ENCODE data around the gene DLX6. TPM values are rescaled to one million over a fixed set of nuclear protein-coding genes. Genes with fewer than 3 reads are reported as not detected.

The DLX6 gene
- total and polyA plus RNA-seq, 8 donors, result 0.16 TPM; not detected in 7

DNA sequence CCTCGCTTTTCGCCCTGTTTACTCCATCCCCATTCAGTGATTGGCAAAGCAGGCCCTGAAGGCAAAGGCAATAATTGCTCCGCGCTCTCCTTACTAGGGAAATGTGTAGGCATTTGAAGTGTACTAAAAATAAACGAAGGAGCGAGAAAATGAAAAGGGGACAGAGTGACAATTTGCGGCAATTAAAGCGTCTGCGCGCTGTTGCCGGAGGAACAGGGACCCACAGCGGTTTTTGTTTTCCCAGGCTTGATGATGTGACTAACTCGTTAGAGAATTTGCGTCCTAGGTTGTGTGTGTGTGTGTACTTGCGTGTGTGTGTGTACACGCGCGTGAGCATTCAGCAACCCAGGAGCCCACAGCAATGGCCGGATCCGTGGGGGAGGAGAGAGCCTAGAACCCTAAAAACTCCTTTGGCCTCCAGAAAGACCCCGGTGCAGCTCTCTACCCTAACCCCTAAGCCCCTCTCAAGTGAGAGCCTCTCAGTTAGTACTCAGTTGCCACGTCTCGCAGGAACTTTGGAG, 7.8 kb upstream of the DLX6 start:
- no peak for DNase-seq
- no peak for FAIRE-seq

DNA sequence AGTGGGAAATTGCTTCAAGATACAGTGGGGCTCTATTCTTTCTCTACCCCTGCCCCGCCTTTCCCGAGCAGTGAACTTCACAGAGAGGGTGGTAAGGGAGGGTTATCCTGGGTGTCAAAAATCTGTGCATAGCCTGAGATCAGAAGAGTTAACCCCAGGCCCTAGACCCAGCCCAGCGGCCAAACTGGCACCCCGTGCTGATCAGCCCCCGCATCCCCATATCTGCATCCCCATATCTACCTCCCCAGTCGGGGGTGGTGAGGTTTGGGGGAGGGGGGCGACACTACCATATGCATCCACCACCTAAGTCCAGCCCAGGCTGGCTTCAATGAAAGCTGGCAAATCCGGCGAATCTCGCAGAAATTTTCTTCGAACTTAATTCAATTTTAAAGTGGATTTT, 7.0 kb upstream of the DLX6 start:
- H3K27me3 ChIP-seq, result peaks cover 7 to 77% (median 21%) of the 10 kb centered on the region in 4 donors

More for the DNA sequence above, 7.8 kb upstream of the DLX6 start:
- intact Hi-C loops (cut with DNase I), result no loop called here
- no peak overlapping the region for H3K27ac ChIP-seq
- H3K4me3 ChIP-seq, result no peak overlapping the region
- 7 to 8% methylated on average over 23 of the region's 23 CpGs for WGBS, 2 donors
- no peaks in the 10 kb centered on the region for H3K4me1 ChIP-seq
- H3K9me3 ChIP-seq, result no peaks in the 10 kb centered on the region
- TF ChIP-seq CTCF (IDR thresholded peaks at IDR 0.05), result no peak
- H3K36me3 ChIP-seq, result no peaks in the 10 kb centered on the region
- no peak for ATAC-seq
- H3K27me3 ChIP-seq, result peaks cover 7 to 77% (median 23%) of the 10 kb centered on the region in 4 donors

GRCh38 chr7:96998744-96999143, 6.6 kb upstream of the DLX6 start:
- Histone ChIP-seq H3K4me3 (no peak overlapping the region), H3K4me1 (no peaks in the 10 kb centered on the region), H3K27me3 (peaks cover 8 to 76% (median 22%) of the 10 kb centered on the region in 4 donors), H3K27ac (no peak overlapping the region), H3K9me3 (no peaks in the 10 kb centered on the region), H3K36me3 (no peaks in the 10 kb centered on the region)
- TF ChIP-seq CTCF (IDR thresholded peaks at IDR 0.05), result no peak
- DNase-seq (no peak), ATAC-seq (no peak), FAIRE-seq (no peak)
- WGBS, 2 donors, result 2 to 4% methylated on average over 14 of the region's 14 CpGs
- intact Hi-C loops (cut with DNase I), result no loop called here

More for the DNA sequence above, 7.0 kb upstream of the DLX6 start:
- WGBS, 2 donors, result 5 to 7% methylated on average over 11 of the region's 11 CpGs
- TF ChIP-seq CTCF (IDR thresholded peaks at IDR 0.05), result no peak
- no peak for FAIRE-seq
- no peak for DNase-seq
- intact Hi-C loops (cut with DNase I), result no loop called here
- ATAC-seq, result no peak
- Histone ChIP-seq H3K9me3 (no peaks in the 10 kb centered on the region), H3K36me3 (no peaks in the 10 kb centered on the region), H3K4me1 (no peaks in the 10 kb centered on the region), H3K27ac (no peak overlapping the region), H3K4me3 (no peak overlapping the region)

DNA sequence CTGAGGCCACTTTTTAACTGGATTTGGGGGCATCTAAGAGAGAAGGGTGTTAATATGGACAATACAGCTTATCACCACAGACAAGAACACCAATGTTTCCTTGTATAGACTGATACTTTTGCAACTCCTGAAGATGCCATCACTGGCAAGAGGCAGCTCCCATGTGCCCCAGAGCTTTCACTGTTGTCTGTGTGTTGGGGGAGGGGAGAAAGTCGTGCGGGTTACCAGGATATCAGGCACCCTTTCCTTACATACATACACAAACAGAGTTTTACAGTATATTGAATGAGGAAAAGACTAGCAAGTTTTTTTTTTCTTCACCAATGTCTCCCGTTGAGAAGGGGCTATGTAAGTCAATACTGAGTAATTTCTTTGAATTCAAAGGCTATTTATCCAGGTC, 4.1 kb upstream of the DLX6 start:
- H3K9me3 ChIP-seq, result no peaks in the 10 kb centered on the region
- no peaks in the 10 kb centered on the region for H3K36me3 ChIP-seq
- no peak overlapping the region for H3K4me3 ChIP-seq
- intact Hi-C loops (cut with DNase I), result no loop called here
- no peak for DNase-seq
- H3K27ac ChIP-seq, result no peak overlapping the region
- FAIRE-seq, result no peak
- no peak for TF ChIP-seq CTCF (IDR thresholded peaks at IDR 0.05)
- H3K27me3 ChIP-seq, result peaks cover 5 to 87% (median 27%) of the 10 kb centered on the region in 4 donors
- WGBS, 2 donors, result 11 to 13% methylated on average over 3 of the region's 3 CpGs
- H3K4me1 ChIP-seq, result no peaks in the 10 kb centered on the region
- no peak for ATAC-seq

GRCh38 chr7:97001656-97002554, 3.4 kb upstream of the DLX6 start:
- 35 to 39% methylated on average over 39 of the region's 39 CpGs for WGBS, 2 donors
- no peaks in the 10 kb centered on the region for H3K9me3 ChIP-seq
- no peak for ATAC-seq

More at GRCh38 chr7:97001656-97002554, 3.4 kb upstream of the DLX6 start:
- Histone ChIP-seq H3K36me3 (no peaks in the 10 kb centered on the region), H3K27me3 (peaks cover 5 to 86% (median 27%) of the 10 kb centered on the region in 4 donors), H3K27ac (no peak overlapping the region), H3K4me1 (peaks cover 0 to 4% (median 0%) of the 10 kb centered on the region in 3 donors), H3K4me3 (no peak overlapping the region)
- intact Hi-C loops (cut with DNase I), result no loop called here
- FAIRE-seq, result no peak
- no peak for DNase-seq
- no peak for TF ChIP-seq CTCF (IDR thresholded peaks at IDR 0.05)

All from pancreas (tissue), 10 donors.